SK-N-SH (cell line): ENCODE measurements around the gene GPR17.

ENCODE experiments used
- GABPA ChIP-seq: IDR thresholded peaks from 2 replicates; pipeline ENCODE4 v1.4.0; 2012; ENCODE audit warnings: low read depth, mild to moderate bottlenecking
- TF ChIP-seq, protein P1 (sequence below): fragments of 150-350 bp; IDR thresholded peaks from 2 replicates; pipeline ENCODE4 v1.6.1; 2017; ENCODE audit warnings: antibody characterized with exemption, low read length, low read depth, borderline replicate concordance
- TF ChIP-seq, protein P2 (sequence below): fragments of 200-600 bp; sonication (generic); IDR thresholded peaks from 2 replicates; pipeline ENCODE4 v1.6.1; 2017; ENCODE audit warnings: antibody characterized with exemption, mild to moderate bottlenecking, moderate library complexity
- TF ChIP-seq, protein P3 (sequence below): IDR thresholded peaks from 2 replicates; pipeline ENCODE4 v1.4.0; 2012; ENCODE audit warnings: low read depth

DNA sequence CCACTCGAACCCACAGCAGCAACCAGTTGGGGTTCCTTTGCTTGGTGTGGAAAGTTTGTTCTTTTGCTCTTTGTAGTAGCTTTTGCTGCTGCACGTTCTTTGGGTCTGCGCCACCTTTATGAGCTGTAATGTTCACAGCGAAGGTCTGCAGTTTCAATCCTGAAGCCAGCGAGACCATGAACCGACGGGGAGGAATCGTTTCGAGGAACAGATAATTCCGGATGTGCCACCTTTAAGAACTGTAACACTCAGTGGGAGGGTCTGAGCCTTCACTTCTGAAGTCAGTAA, 14.3 kb downstream of the GPR17 start:
- TF ChIP-seq, protein P1, sequence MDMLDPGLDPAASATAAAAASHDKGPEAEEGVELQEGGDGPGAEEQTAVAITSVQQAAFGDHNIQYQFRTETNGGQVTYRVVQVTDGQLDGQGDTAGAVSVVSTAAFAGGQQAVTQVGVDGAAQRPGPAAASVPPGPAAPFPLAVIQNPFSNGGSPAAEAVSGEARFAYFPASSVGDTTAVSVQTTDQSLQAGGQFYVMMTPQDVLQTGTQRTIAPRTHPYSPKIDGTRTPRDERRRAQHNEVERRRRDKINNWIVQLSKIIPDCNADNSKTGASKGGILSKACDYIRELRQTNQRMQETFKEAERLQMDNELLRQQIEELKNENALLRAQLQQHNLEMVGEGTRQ = no peak
- no peak for TF ChIP-seq GABPA
- TF ChIP-seq, protein P2, sequence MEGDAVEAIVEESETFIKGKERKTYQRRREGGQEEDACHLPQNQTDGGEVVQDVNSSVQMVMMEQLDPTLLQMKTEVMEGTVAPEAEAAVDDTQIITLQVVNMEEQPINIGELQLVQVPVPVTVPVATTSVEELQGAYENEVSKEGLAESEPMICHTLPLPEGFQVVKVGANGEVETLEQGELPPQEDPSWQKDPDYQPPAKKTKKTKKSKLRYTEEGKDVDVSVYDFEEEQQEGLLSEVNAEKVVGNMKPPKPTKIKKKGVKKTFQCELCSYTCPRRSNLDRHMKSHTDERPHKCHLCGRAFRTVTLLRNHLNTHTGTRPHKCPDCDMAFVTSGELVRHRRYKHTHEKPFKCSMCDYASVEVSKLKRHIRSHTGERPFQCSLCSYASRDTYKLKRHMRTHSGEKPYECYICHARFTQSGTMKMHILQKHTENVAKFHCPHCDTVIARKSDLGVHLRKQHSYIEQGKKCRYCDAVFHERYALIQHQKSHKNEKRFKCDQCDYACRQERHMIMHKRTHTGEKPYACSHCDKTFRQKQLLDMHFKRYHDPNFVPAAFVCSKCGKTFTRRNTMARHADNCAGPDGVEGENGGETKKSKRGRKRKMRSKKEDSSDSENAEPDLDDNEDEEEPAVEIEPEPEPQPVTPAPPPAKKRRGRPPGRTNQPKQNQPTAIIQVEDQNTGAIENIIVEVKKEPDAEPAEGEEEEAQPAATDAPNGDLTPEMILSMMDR = no peak
- TF ChIP-seq, protein P3, sequence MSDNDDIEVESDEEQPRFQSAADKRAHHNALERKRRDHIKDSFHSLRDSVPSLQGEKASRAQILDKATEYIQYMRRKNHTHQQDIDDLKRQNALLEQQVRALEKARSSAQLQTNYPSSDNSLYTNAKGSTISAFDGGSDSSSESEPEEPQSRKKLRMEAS = no peak
